Aorta (tissue), 5 donors: ENCODE results near the gene TSPAN4. TPM values are rescaled to one million over a fixed set of nuclear protein-coding genes. Genes with fewer than 3 reads are reported as not detected.

Source experiments
- ATAC-seq: fragments of 200-7000 bp; cut with Tn5 transposase; one replicate; pipeline ENCODE4 v1.9.1; 2022; ENCODE audit warnings: moderate library complexity; ENCODE audit not compliant: low FRiP score
- DNase-seq, 2 donors: peaks; one replicate each; pipeline ENCODE4 v3.0.0-alpha.2; 2020
- H3K27ac ChIP-seq, 2 donors: one replicate each; pipeline ENCODE4 v1.5.1; 2013; ENCODE audit warnings: low read length in 2 of 2, mild to moderate bottlenecking in 2 of 2, moderate library complexity in 2 of 2, control low read depth in 1 of 2, inconsistent platforms in 1 of 2, low read depth in 1 of 2
- H3K27me3 ChIP-seq, 2 donors: one replicate each; pipeline ENCODE4 v1.6.1; 2013; ENCODE audit warnings: control low read depth in 1 of 2, low read length in 1 of 2, mild to moderate bottlenecking in 1 of 2, moderate library complexity in 1 of 2; ENCODE audit not compliant: insufficient read depth in 2 of 2, control insufficient read depth in 1 of 2
- H3K36me3 ChIP-seq, 2 donors: one replicate each; pipeline ENCODE4 v1.6.1; 2013; ENCODE audit warnings: control low read depth in 1 of 2, low read length in 1 of 2, mild to moderate bottlenecking in 1 of 2; ENCODE audit not compliant: insufficient read depth in 2 of 2, control insufficient read depth in 1 of 2
- H3K4me1 ChIP-seq, 2 donors: one replicate each; pipeline ENCODE4 v1.6.1; 2013; ENCODE audit warnings: low read length in 2 of 2, control low read depth in 1 of 2, mild to moderate bottlenecking in 1 of 2, moderate library complexity in 1 of 2; ENCODE audit not compliant: insufficient read depth in 2 of 2, control insufficient read depth in 1 of 2
- H3K4me3 ChIP-seq, 2 donors: one replicate each; pipeline ENCODE4 v1.5.1; 2013; ENCODE audit warnings: low read length in 2 of 2, control low read depth in 1 of 2, mild to moderate bottlenecking in 1 of 2
- H3K9me3 ChIP-seq: one replicate; pipeline ENCODE4 v1.6.1; 2013; ENCODE audit warnings: mild to moderate bottlenecking, low read length; ENCODE audit not compliant: control insufficient read depth
- WGBS, 2 donors: extraction: QIAGEN DNeasy Blood & Tissue Kit; methylation state at CpG; one replicate each; pipeline ENCODE4 v1.1.7; 2013; 5-methylcytosine and 5-hydroxymethylcytosine counted together
- intact Hi-C, 2 donors: fragments of 100-400 bp; cut with DNase I; formaldehyde crosslinking; loops; one replicate each; pipeline versions ENCODE4 v1.14.2 to v1.15.0; 2022
- polyA plus RNA-seq, 2 donors: library from polyadenylated mRNA; stranded (reverse); fragments of 200-250 nt; gene quantifications; one replicate each; pipeline ENCODE4 v1.2.3, GENCODE V29; 2013
- total RNA-seq, 2 donors: library from RNA; stranded (reverse); fragmentation: NEBNext Ultra II Directional; extraction: Animal tissue kit (Norgen Biotek cat#: 25700); gene quantifications; one replicate each; pipeline ENCODE4 v1.2.1, GENCODE V29; 2021
- donor health status: healthy with polysubstance abuse.
- donor health status: Bipolar disorder and iron deficiency.
- donor health status: DM: no; HTN: no; CAD: no.
- donor health status: DM: no; HTN: no; CAD: no.
- donor health status: DM: yes; HTN: yes; CAD: no.

The TSPAN4 gene
- total and polyA plus RNA-seq, 4 donors = 28.4 to 95.1 (median 61.0) TPM

GRCh38 chr11:831118-831864 lies 11.4 kb upstream of the TSPAN4 start:
- ATAC-seq (no peak), DNase-seq (no peak)
- Histone ChIP-seq H3K4me1 (no peaks in the 10 kb centered on the region), H3K9me3 (no peaks in the 10 kb centered on the region), H3K27me3 (no peaks in the 10 kb centered on the region), H3K27ac (no peak overlapping the region), H3K4me3 (no peak overlapping the region), H3K36me3 (no peaks in the 10 kb centered on the region)
- intact Hi-C loops = no loop called here
- 62 to 74% methylated on average over 26 to 31 of the region's 31 CpGs for WGBS, 2 donors

GRCh38 chr11:831961-832528 lies 10.6 kb upstream of the TSPAN4 start:
- Histone ChIP-seq H3K4me3 (peak overlapping the region in 1 of 2 donors; percentile 1), H3K4me1 (no peaks in the 10 kb centered on the region), H3K9me3 (no peaks in the 10 kb centered on the region), H3K27me3 (no peaks in the 10 kb centered on the region), H3K27ac (no peak overlapping the region), H3K36me3 (peaks cover 0 to under 1% of the 10 kb centered on the region in 2 donors)
- DNase-seq = no peak
- no peak for ATAC-seq
- 59% methylated on average over 22 to 23 of the region's 23 CpGs for WGBS, 2 donors
- intact Hi-C loops = no loop called here

- ATAC-seq (peak; percentile 24), DNase-seq (no peak)
- intact Hi-C loops = no loop called here
- 1% methylated on average over 41 to 67 of the region's 67 CpGs for WGBS, 2 donors
- H3K4me1 ChIP-seq = no peaks in the 10 kb centered on the region
- H3K36me3 ChIP-seq = peaks cover 0 to 4% of the 10 kb centered on the region in 2 donors
- peak within 1 kb of the TSS; percentile 47 to 55 for H3K4me3 ChIP-seq
- H3K9me3 ChIP-seq = no peaks in the 10 kb centered on the region
- no peaks in the 10 kb centered on the region for H3K27me3 ChIP-seq
- peak within 1 kb of the TSS; percentile 49 to 95 for H3K27ac ChIP-seq
Observed at GRCh38 chr11:832529-833113, 10.0 kb upstream of the TSPAN4 start, which contains the start of gene CD151. CD151 (plus strand) TSS chr11:832952; CDS start chr11:836070, 3,118 bp downstream.

- ATAC-seq (peak; percentile 9), DNase-seq (peak; percentile 76 to 89)
- Histone ChIP-seq H3K4me1 (no peaks in the 10 kb centered on the region), H3K27me3 (no peaks in the 10 kb centered on the region), H3K4me3 (peak overlapping the region; percentile 47 to 55), H3K36me3 (peaks cover 0 to 8% of the 10 kb centered on the region in 2 donors), H3K27ac (peak overlapping the region; percentile 49 to 95), H3K9me3 (no peaks in the 10 kb centered on the region)
- intact Hi-C loops = no loop called here
- WGBS, 2 donors = 0% methylated on average over 35 to 55 of the region's 55 CpGs
Observed at GRCh38 chr11:833114-833791, 9.4 kb upstream of the TSPAN4 start.

- no peak for ATAC-seq
- Histone ChIP-seq H3K27ac (peak overlapping the region; percentile 49 to 95), H3K9me3 (no peaks in the 10 kb centered on the region), H3K4me1 (no peaks in the 10 kb centered on the region), H3K4me3 (peak overlapping the region; percentile 47 to 55), H3K27me3 (no peaks in the 10 kb centered on the region), H3K36me3 (peaks cover 0 to 11% of the 10 kb centered on the region in 2 donors)
- DNase-seq = no peak
- intact Hi-C loops = no loop called here
- 8 to 11% methylated on average over 9 of the region's 9 CpGs for WGBS, 2 donors
Observed at GRCh38 chr11:833849-834311, 8.8 kb upstream of the TSPAN4 start.

- intact Hi-C loops = no loop called here
- no peaks in the 10 kb centered on the region for H3K4me1 ChIP-seq
- H3K27ac ChIP-seq = peak overlapping the region; percentile 84 to 90
- H3K27me3 ChIP-seq = no peaks in the 10 kb centered on the region
- peak; percentile 93 to 96 for DNase-seq
- no peak overlapping the region for H3K4me3 ChIP-seq
- peaks cover 0 to 11% of the 10 kb centered on the region in 2 donors for H3K36me3 ChIP-seq
- peak; percentile 71 for ATAC-seq
- no peaks in the 10 kb centered on the region for H3K9me3 ChIP-seq
- 1 to 3% methylated on average over 31 of the region's 31 CpGs for WGBS, 2 donors
Observed at GRCh38 chr11:834371-835316, 8.0 kb upstream of the TSPAN4 start.

GRCh38 chr11:836274-836673 lies 6.4 kb upstream of the TSPAN4 start:
- Histone ChIP-seq H3K9me3 (no peaks in the 10 kb centered on the region), H3K27ac (no peak overlapping the region), H3K4me3 (no peak overlapping the region), H3K27me3 (no peaks in the 10 kb centered on the region), H3K36me3 (peaks cover 0 to 11% of the 10 kb centered on the region in 2 donors), H3K4me1 (no peaks in the 10 kb centered on the region)
- intact Hi-C loops = no loop called here
- DNase-seq (no peak), ATAC-seq (no peak)
- 83 to 85% methylated on average over 14 of the region's 14 CpGs for WGBS, 2 donors

- 77 to 82% methylated on average over 9 of the region's 9 CpGs for WGBS, 2 donors
- H3K4me1 ChIP-seq = no peaks in the 10 kb centered on the region
Observed at GRCh38 chr11:836700-837099, 6.0 kb upstream of the TSPAN4 start.

More at GRCh38 chr11:836700-837099, 6.0 kb upstream of the TSPAN4 start:
- ATAC-seq = no peak
- no peaks in the 10 kb centered on the region for H3K27me3 ChIP-seq
- no peak for DNase-seq
- intact Hi-C loops = no loop called here
- H3K36me3 ChIP-seq = peaks cover 0 to 11% of the 10 kb centered on the region in 2 donors
- H3K27ac ChIP-seq = no peak overlapping the region
- H3K4me3 ChIP-seq = no peak overlapping the region
- no peaks in the 10 kb centered on the region for H3K9me3 ChIP-seq
